Left renal pelvis (tissue), 4 donors: Measurements from ENCODE around the gene ARHGEF25. TPM values are rescaled to one million over a fixed set of nuclear protein-coding genes. Genes with fewer than 3 reads are reported as not detected.
"Not testable (repeated sequence)": the region's sequence is repeated elsewhere in the genome, so short reads cannot be mapped to it uniquely, and the experiment has no call there.

Source experiments
- DNase-seq, 4 donors: peaks; one replicate each; pipeline ENCODE4 v3.0.0-alpha.2; 2013; ENCODE audit warnings: low read depth in 4 of 4, low spot score in 3 of 4
- polyA plus RNA-seq, 4 donors: library from polyadenylated mRNA; unstranded; fragments of 120-200 nt; gene quantifications; one replicate each; pipeline ENCODE4 v1.2.1, GENCODE V29; 2013; ENCODE audit not compliant: insufficient read length in 4 of 4

Gene ARHGEF25
- polyA plus RNA-seq, 4 donors = 33.6 to 101 (median 36.9) TPM

DNA sequence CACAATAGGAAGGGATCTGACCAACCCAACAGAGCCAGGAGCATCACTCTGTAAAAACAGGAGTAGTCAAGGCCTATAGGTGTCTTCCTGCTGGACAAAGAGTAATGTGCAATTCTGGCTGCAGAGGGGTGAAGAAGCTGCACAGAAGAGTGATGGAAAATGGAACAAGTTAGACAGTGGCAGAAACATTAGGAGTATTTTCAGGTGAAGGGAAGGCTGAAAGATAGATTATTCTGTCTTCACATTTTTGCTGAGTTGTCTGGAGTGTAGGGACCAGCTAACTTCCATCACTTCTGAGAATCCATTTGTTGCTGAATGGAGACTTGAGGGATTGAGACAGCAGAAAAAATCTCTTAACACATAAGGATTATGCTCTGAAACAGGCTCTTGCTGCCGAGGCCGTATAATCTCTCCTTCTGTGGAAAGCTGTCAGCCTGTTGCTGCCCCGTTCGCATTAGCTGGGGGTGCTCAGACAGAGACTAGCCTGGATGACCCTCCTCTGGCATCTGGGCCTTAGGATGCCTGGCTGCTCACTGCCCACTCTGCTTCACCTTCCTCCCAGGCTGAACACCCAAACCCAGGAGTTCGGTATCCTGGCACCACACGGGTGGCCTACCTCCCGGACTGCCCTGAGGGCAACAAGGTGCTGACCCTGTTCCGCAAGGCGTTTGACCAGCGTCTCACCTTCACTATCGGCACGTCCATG lies 3.1 kb upstream of the ARHGEF25 start:
- no peak for DNase-seq

DNA sequence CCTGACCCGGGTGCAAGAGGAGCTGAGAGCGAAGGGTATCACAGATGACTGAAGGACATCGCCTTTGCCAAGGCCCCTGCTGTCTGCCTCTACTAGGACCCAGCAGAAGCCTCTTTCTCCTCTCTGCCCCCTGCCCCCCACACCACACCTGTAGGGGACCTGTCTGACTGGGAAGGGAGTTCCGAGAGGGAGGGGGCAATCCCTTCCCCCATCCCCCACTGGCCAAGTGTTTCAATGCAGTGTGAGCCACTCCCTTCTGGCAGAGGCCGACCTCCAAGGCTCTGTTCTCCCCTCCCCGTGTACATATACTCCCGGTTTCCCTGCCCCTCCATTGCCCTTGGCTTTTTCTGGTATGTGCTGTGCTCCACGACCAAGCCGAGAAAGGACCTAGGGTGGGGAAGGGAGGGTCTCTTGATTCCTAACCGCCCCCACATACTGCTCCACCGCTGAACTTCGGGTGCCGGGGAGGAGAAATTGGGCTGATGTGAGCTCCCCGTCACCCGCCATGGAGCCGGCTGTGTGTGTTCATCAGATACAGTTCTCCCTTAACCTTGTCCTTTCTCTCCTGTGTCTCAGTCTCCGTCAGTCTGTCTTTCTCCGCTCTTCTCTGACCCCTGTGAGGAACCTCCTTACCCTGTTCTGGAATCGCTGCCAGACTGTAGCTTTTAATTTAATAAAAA lies 2.0 kb upstream of the ARHGEF25 start:
- no peak for DNase-seq

DNA sequence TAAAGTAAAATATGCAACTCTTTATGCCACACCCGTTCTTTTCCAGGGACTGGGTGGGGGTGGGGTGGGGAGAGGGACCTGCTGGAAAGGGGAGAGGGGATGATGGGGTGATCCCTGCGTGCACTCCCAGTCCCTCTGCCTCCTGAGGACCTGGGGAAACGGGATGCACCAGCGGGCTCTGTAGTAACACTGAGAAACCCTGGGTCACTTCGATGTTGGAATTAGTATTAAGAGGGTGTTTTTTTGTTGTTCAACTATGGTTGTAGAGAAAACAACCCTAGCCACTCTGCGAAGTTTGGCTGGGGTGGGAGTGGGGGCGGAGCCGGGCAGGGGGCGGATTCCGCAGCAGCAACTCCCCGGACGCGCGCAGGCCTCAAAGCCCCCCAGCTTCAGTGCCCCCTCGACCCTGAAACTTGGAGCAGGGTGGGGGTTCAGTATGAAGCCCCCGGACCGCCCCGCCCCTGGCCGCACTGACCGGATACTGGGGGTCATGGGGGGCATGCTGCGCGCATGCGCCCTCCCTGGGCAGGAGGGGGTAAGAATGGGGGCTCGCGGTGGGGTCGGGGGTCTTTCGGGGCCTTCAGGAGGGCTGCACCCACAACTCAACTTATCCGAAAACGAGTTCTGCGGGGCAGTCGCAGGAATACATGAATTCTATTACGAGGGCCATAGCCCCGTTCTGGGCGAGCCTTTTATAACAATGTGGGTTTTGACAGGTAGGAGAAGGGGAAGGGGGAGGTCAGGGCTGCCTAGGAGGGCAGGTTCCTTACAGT lies 1.3 kb upstream of the ARHGEF25 start:
- no peak for DNase-seq

DNA sequence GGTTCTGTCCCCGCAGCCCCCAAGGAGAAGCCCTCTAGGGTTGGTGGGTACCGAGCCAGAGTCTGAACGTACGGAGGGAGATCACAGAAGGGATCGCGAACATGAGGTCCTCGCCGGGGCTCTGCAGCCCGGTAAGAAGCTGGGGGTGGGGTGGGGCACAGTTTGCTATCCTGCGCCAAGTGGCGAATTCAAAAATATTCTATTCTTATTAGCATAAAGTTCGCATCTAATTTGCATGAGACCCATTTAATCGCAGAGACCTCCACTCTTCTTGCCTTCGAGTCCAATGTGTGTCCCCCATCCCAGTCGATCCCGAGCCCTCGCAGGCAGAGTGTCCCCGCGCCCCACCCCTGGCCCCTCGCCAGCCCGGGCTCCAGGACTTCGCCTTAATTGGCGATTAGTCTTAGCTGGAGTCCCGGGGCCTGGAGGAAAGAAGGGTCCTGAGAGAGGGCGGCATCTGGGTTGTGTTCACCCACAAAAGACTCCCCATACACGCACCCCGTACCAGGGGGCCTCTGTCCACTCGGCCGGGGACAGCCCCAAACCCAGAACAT lies 604 bp upstream of the ARHGEF25 start:
- no peak for DNase-seq

DNA sequence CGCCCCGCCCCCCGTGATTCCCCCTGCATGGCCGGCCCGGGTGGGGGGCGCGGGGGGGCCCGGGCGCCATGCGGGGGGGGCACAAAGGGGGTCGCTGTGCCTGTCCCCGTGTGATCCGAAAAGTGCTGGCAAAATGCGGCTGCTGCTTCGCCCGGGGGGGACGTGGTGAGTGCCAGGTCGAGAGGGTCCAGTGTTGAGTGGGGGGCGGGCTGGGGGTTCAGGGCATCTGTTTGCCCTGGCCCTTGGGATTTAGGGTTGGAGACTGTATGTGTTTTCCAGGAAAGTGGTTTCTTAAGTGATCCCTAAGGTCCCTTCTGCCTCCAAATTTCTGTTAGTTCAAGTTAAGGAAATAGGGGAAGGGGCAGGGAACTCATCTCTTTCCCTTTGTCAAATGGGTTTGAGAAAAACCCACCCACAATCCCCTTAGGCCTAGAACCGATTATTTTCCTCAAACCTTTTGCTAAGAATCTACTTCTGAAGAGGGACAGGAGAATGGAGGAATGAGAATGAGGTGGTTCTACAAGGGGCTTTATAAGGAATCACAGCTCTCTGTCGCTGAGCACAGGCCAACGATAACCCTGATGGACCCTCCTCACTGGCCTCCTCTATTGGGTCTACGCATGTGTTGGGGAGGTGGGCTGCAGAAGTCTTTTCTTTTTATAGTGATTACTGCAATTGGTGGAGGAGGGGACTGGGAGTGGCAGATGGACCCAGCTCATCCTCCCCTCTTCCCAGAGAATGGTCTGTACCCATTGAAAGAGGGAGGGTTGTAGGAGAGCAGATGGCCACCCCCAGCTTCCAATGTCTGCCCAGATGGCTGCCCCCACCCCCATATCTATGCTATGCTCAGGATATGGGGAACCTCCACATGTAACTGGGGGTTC lies 834 bp downstream of the ARHGEF25 start:
- no peak for DNase-seq

DNA sequence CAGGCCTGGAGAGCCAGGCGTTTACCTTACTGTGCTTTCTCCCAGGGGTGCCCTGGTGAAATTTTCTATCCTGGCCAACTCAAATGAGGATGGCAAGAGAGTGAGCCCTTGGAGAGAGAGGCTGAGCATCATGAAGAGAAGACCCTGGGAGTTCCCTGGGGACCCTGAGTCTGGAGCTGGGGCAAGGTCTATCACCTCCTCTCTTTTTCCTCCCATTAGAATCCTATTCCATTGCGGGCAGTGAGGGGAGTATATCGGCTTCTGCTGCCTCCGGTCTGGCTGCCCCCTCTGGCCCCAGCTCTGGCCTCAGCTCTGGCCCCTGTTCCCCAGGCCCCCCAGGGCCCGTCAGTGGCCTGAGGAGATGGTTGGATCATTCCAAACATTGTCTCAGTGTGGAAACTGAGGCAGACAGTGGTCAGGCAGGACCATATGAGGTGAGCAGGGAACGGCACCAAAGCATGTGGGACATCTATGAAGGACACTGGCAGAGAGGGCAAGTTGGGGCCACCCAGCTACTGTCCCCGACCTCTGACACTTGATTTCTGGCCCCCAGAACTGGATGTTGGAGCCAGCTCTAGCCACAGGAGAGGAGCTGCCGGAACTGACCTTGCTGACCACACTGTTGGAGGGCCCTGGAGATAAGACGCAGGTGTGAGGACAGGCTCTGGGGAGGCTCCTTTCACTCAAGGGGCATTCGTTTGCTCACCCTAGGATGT lies 1.6 kb downstream of the ARHGEF25 start:
- no peak for DNase-seq

DNA sequence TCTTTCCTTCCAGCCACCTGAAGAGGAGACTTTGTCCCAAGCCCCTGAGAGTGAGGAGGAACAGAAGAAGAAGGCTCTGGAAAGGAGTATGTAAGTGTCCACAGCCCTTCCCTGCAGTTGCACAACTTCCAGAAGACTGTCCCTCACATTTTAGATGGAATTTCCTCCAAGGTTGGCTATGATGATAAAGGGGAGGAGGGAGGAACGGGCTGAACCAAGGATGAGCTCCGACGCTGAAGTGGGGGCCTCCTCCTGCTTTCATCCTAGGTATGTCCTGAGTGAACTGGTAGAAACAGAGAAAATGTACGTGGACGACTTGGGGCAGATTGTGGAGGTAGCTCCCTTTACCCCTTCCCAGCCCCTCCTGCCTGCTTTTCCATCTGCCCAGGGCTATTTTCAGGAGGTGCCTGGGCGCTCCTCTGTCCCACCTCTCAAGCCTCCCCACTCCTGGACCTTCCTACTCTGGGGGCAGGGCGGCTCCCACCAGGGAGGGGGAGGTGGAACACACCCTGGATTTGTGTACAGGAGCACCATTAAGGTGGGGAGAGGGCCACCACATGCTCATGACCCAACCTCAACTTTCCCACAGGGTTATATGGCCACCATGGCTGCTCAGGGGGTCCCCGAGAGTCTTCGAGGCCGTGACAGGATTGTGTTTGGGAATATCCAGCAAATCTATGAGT lies 2.3 kb downstream of the ARHGEF25 start:
- DNase-seq = no peak

DNA sequence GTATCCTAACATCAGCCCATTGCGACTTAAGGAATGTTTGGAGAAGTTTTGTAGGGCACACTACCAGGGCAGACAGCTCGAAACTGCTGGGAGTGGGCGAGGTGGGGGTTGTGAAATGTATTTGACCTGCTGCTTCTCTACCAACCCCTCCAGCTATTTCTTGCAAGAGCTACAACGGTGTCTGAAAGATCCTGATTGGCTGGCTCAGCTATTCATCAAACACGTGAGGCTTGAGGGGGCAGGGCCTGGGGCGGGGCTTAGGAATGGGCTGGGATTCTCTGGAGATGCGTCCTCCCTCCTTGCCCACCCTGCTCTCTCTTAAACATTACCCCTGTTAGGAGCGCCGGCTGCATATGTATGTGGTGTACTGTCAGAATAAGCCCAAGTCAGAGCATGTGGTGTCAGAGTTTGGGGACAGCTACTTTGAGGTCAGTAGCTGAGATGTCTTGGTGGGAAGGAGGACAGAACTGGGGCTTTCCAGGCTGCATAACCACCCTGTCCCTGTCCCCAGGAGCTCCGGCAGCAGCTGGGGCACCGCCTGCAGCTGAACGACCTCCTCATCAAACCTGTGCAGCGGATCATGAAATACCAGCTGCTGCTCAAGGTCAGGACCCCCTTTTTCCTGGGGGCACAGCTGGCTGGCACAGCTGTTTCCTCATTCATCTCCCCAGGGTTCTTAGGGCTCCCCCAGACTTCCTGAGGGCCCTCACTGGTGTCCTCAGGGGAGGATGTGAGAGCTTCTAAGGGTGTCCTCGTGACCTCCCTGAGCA lies 3.1 kb downstream of the ARHGEF25 start:
- no peak for DNase-seq

DNA sequence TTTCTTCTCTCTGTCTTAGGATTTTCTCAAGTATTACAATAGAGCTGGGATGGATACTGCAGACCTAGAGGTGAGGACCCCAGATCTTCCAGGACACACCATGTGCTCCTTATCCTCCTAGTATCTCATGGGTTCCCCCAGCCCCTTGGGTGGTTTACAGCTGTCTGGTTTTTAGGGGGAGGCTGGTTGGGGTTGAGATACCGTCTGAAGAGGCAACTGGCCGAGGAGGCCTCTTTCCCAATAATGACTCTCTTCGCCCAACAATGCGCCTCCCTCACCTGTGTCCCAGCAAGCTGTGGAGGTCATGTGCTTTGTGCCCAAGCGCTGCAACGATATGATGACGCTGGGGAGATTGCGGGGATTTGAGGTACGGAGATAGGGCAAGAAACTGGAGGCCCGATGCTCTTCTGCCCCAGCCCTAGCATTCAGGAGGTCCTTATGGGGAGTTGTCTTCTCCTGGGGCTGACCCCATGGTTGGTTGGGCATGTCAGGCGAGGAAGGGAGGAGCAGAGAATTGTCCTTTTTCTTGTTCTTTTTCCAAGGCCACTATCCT lies 3.8 kb downstream of the ARHGEF25 start:
- DNase-seq = no peak

DNA sequence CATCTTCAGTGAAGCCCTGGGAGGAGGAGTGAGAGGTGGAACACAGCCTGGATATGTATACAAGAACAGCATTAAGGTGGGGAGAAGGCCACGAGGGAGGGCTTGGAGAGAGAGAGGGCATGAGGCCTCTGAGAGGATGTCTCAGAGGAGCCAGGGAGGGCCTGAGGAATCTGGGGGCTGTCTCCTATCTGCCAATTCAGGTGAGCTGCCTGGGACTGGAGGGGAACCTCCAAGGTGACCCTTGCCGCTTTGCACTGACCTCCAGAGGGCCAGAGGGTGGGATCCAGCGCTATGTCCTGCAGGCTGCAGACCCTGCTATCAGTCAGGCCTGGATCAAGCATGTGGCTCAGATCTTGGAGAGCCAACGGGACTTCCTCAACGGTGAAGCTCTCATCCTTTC lies 4.4 kb downstream of the ARHGEF25 start:
- no peak for DNase-seq

DNA sequence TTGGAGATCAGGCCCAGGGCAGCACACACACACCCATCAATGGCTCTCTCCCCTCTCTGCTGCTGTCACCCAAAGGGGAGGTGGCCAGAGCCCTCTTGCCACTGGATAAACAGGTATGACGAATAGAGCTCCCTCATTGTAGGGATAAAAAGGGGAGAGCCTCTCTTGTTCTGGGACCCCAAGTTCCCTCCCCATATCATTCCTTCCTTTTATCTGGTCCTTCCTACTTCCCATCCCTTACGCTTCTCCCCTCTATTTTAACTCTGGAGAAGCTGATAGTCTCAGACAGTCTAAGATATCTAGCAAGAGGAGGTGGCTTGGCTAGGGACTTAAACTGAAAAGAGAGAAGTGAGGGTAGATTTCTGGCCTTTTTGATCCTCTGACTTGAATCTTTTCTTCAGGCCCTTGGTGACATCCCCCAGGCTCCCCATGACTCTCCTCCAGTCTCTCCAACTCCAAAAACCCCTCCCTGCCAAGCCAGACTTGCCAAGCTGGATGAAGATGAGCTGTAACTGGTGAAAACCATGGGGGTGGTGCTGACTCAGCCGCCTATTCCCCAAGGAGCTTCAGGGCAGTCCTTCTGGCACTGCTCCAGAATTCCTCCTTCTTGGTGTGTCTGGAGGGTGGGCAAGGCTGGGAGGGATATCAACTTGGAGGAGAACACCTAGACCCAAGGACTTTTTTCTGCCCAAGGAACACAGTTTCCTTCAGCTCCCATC lies 5.3 kb downstream of the ARHGEF25 start:
- no peak for DNase-seq

DNA sequence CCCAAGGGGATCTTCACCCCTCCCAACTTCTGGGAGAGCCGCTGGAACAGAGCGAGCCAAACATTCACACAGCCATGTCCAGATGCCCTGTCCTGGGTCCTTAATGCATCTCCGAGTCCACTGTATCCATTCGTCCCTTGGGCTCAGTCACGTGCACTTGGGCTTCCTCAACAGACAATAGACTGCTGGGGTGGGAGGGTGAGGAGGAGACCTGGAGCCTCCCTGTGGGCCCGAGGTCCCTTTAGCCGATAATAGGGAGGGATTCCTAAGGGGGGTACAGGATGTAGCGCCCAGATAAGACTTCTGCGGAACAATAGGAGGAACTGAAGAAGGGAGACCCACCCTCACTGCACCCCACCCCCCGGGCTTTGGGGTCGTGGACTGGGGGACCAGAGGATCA lies 6.7 kb downstream of the ARHGEF25 start:
- DNase-seq = no peak

DNA sequence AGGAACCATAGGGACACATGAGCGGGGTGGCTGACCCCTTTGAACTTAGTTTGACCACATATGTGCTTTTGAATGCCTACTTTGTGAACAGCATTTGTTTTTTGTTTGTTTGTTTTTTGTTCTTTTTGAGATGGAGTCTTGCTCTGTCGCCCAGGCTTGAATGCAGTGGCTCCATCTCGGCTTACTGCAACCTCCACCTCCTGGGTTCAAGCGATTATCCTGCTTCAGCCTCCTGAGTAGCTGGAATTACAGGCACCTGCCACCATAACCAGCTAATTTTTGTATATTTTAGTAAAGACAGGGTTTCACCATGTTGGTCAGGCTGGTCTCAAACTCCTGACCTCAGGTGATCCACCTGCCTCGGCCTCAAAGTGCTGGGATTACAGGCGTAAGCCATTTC lies 7.2 kb downstream of the ARHGEF25 start:
- DNase-seq = not testable (repeated sequence)

DNA sequence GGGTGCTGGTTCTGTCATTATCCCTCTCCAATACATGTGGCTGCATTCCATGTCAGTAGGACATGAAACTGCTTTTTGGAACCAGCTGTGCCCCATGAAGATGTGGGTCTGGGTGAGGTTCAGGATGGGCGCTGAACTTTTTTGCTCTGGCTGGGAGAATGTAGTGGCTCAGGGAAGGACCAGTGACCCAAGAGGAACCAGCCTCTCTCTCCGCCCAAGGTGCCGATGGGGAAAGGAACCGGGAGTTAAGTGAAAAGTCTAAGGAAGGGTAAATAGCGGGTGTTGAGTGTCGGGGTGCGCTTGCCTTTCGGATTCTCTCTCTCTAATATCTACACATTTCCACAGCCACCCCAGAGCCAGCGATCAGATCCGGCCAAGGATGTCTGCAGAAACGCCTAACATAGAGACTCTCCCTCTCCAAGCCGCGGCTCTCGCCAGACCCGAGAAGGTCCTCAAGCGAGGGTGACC lies 7.8 kb downstream of the ARHGEF25 start:
- no peak for DNase-seq

DNA sequence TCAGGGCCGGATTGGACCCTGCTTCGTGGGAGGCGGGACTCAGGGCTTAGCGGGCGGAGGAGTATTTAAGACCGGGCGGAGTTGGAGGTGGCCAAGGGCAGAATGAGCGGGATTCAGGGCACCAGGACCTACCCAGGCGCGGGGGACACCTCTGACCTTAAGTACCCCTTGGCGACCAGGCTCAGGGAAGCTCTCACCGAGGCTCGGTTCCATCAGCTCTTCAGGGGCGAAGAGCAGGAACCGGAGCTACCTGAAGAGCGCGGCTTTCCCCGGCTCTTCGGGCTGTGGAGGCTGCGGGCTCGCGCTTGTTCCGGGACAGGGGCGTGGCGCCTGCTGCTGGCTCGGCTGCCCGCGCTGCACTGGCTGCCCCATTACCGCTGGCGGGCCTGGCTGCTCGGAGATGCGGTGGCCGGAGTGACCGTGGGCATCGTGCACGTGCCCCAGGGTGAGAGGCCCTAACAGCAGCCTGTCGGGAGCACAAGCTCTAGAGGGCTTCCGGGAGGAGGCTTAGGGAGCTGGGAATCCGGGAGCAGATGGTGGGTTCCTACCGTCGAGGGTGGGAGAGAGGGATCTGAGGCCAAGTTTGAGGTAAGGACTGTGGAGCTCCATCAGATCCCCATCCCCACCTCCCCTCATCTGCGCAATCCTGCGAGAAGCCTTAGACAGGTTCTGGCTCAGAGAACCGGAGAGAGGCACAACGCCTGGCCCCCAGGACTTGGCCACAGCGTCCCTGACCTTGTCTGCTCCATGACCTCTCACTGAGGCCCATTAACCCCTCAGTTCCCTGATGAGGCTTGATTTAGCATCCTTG lies 8.4 kb downstream of the ARHGEF25 start:
- DNase-seq = no peak

DNA sequence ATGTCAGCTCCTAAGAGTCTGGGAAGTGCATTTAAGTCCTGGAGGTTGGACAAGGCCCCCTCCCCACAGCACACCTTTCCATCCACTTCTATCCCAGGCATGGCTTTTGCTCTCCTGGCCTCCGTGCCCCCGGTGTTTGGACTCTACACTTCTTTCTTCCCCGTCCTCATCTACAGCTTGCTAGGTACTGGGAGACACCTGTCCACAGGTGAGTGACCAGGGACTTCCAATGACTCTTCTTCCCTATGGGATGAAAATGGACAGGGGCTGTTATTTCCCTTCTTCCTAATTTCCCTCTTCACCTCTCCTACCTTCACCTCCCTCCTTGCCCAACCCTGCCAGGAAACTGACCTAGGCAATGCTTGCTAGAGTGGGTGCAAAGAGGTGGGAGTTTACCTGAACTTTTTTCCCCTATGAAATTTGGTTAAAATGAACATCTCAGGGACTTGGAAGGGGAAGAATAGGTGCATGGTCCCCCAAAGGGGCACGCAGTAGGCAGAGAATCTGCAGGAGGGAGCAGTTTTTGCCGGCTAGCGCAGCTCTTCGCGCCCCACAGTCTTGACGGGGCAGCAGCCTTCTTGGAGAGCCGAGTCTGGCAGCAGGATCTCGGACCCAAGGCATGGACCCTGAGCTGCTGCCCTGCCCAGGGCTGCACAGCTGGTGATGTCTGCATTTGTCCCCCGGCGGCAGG lies 9.2 kb downstream of the ARHGEF25 start:
- DNase-seq = no peak
